Liver (tissue), 9 donors: ENCODE measurements around the gene CTBP1. TPM values are rescaled to one million over a fixed set of nuclear protein-coding genes. Genes with fewer than 3 reads are reported as not detected.

ENCODE experiments used
- DNase-seq: peaks from one replicate; pipeline ENCODE4 v3.0.0-alpha.2; 2017; ENCODE audit warnings: low spot score
- H3K27ac ChIP-seq, 2 donors: one replicate each; pipeline ENCODE4 v1.7.0; 2013; ENCODE audit warnings: inconsistent platforms in 2 of 2, low read length in 2 of 2, control low read depth in 1 of 2, low read depth in 1 of 2, mild to moderate bottlenecking in 1 of 2
- H3K27me3 ChIP-seq, 4 donors: one replicate each; pipeline versions ENCODE4 v1.6.1 to v1.7.0; 2013; ENCODE audit warnings: low read length in 3 of 4, inconsistent platforms in 1 of 4, mild to moderate bottlenecking in 1 of 4, moderate library complexity in 1 of 4; ENCODE audit not compliant: control insufficient read depth in 4 of 4, insufficient read depth in 4 of 4
- H3K36me3 ChIP-seq, 4 donors: one replicate each; pipeline versions ENCODE4 v1.6.1 to v1.7.0; 2013; ENCODE audit warnings: low read length in 3 of 4, mild to moderate bottlenecking in 3 of 4, low read depth in 1 of 4, moderate library complexity in 1 of 4; ENCODE audit not compliant: control insufficient read depth in 4 of 4, insufficient read depth in 3 of 4
- H3K4me1 ChIP-seq, 4 donors: one replicate each; pipeline versions ENCODE4 v1.6.1 to v1.7.0; 2013; ENCODE audit warnings: low read length in 3 of 4, mild to moderate bottlenecking in 3 of 4, moderate library complexity in 1 of 4; ENCODE audit not compliant: control insufficient read depth in 4 of 4, insufficient read depth in 4 of 4
- H3K4me3 ChIP-seq, 3 donors: one replicate each; pipeline versions ENCODE4 v1.6.1 to v1.7.0; 2013; ENCODE audit warnings: low read length in 3 of 3, control low read depth in 1 of 3, low read depth in 1 of 3, mild to moderate bottlenecking in 1 of 3
- H3K9ac ChIP-seq, 2 donors: one replicate each; pipeline ENCODE4 v1.7.0; 2013; ENCODE audit warnings: low read length in 2 of 2, mild to moderate bottlenecking in 2 of 2, moderate library complexity in 2 of 2, control low read depth in 1 of 2, low read depth in 1 of 2
- H3K9me3 ChIP-seq, 4 donors: one replicate each; pipeline versions ENCODE4 v1.6.1 to v1.7.0; 2013; ENCODE audit warnings: low read length in 3 of 4; ENCODE audit not compliant: control insufficient read depth in 4 of 4
- ATF3 ChIP-seq: IDR thresholded peaks from 2 replicates; pipeline ENCODE4 v1.6.1; 2016; ENCODE audit warnings: antibody characterized with exemption
- CTCF ChIP-seq: fragments of 150-350 bp; IDR thresholded peaks from 2 replicates; pipeline ENCODE4 v1.5.1; 2017; ENCODE audit warnings: improper control_type of control experiment, low read depth, low read length; ENCODE audit not compliant: missing input control
- EGR1 ChIP-seq, 2 donors: IDR thresholded peaks; 2 replicates each; pipeline ENCODE4 v1.6.1; 2016 to 2018; ENCODE audit warnings: antibody characterized with exemption in 2 of 2, low read depth in 2 of 2
- FOXA1 ChIP-seq: IDR thresholded peaks from 2 replicates; pipeline ENCODE4 v1.6.1; 2016; ENCODE audit warnings: antibody characterized with exemption
- FOXA2 ChIP-seq: IDR thresholded peaks from 2 replicates; pipeline ENCODE4 v1.6.1; 2016; ENCODE audit warnings: antibody characterized with exemption
- GABPA ChIP-seq, 2 donors: IDR thresholded peaks in 1 of 2; conservative IDR thresholded peaks in 1 of 2; 2 replicates each; pipeline ENCODE4 v1.6.1; 2016; ENCODE audit warnings: antibody characterized with exemption in 2 of 2, mild to moderate bottlenecking in 1 of 2, moderate library complexity in 1 of 2
- HNF4A ChIP-seq, 2 donors: conservative IDR thresholded peaks; 2 replicates each; pipeline ENCODE4 v1.6.1; 2016; ENCODE audit warnings: antibody characterized with exemption in 2 of 2, mild to moderate bottlenecking in 2 of 2
- HNF4G ChIP-seq: IDR thresholded peaks from 2 replicates; pipeline ENCODE4 v1.6.1; 2016; ENCODE audit warnings: antibody characterized with exemption
- JUND ChIP-seq, 2 donors: IDR thresholded peaks; 2 replicates each; pipeline ENCODE4 v1.6.1; 2016; ENCODE audit warnings: antibody characterized with exemption in 2 of 2
- MAX ChIP-seq: IDR thresholded peaks from 2 replicates; pipeline ENCODE4 v1.6.1; 2016; ENCODE audit warnings: antibody characterized with exemption
- NR2F2 ChIP-seq: IDR thresholded peaks from 2 replicates; pipeline ENCODE4 v1.6.1; 2016; ENCODE audit warnings: antibody characterized with exemption
- RAD21 ChIP-seq, 2 donors: IDR thresholded peaks; 2 replicates each; pipeline ENCODE4 v1.6.1; 2016; ENCODE audit warnings: antibody characterized with exemption in 2 of 2, mild to moderate bottlenecking in 2 of 2
- RXRA ChIP-seq, 2 donors: IDR thresholded peaks; 2 replicates each; pipeline ENCODE4 v1.6.1; 2017 to 2018; ENCODE audit warnings: antibody characterized with exemption in 2 of 2, mild to moderate bottlenecking in 1 of 2
- SP1 ChIP-seq: IDR thresholded peaks from 2 replicates; pipeline ENCODE4 v1.6.1; 2018; ENCODE audit warnings: antibody characterized with exemption, mild to moderate bottlenecking
- TAF1 ChIP-seq: conservative IDR thresholded peaks from 2 replicates; pipeline ENCODE4 v1.6.1; 2016; ENCODE audit warnings: antibody characterized with exemption, mild to moderate bottlenecking
- YY1 ChIP-seq: IDR thresholded peaks from 2 replicates; pipeline ENCODE4 v1.6.1; 2016; ENCODE audit warnings: antibody characterized with exemption, mild to moderate bottlenecking
- WGBS: extraction: QIAGEN DNeasy Blood & Tissue Kit; methylation state at CpG from one replicate; pipeline ENCODE4 v1.1.7; 2013; 5-methylcytosine and 5-hydroxymethylcytosine counted together
- polyA plus RNA-seq, 2 donors: library from polyadenylated mRNA; stranded (reverse) in 1 of 2; unstranded in 1 of 2; fragments of 200-250 nt in 1 of 2; fragments of >200 nt in 1 of 2; fragmentation: Nextera tagmentation in 1 of 2; extraction: Ambion mirVana in 1 of 2; gene quantifications; one replicate each; pipeline versions ENCODE4 v1.2.1 to v1.2.3, GENCODE V29; 2013 to 2015
- total RNA-seq, 2 donors: library from RNA; depleted of rRNA; stranded (reverse); fragments of >200 nt; gene quantifications; one replicate each; pipeline ENCODE4 v1.2.3, GENCODE V29; 2014
- TF ChIP-seq, protein P1 (sequence below): IDR thresholded peaks from 2 replicates; pipeline ENCODE4 v1.6.1; 2016; ENCODE audit warnings: antibody characterized with exemption
- TF ChIP-seq, protein P2 (sequence below): IDR thresholded peaks from 2 replicates; pipeline ENCODE4 v1.6.1; 2016; ENCODE audit warnings: antibody characterized with exemption, mild to moderate bottlenecking
- donor health status: healthy.
- donor health status: healthy.
- donor health status: healthy.
- donor health status: healthy.
- donor health status: healthy.

The CTBP1 gene
- total and polyA plus RNA-seq, 4 donors, result 27.5 to 156 (median 79.5) TPM

DNA sequence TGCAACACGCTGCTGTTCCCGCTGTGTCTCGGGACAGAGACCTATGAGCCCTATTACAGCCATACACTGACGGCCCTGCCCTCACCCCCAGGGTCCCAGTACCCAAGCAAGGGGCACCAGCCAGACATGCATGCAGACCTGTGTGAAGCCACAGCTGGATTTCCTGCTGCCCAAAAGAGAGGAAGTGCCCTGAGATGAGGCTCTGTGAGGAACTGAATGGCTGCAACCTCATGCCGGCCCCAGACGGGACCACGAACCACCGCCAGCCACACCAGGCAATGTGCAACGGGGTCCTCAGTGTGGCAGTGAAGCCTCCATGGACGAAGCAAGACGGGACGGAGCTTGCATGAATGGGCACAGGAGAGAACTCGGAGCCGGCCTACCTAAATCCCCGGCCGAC lies 21.1 kb downstream of the CTBP1 start:
- Histone ChIP-seq H3K27me3 (no peaks in the 10 kb centered on the region), H3K9ac (no peak overlapping the region), H3K9me3 (no peaks in the 10 kb centered on the region), H3K36me3 (peaks cover 24 to 62% (median 31%) of the 10 kb centered on the region in 4 donors), H3K4me3 (no peak overlapping the region), H3K27ac (no peak overlapping the region), H3K4me1 (peaks cover 0 to 3% (median 0%) of the 10 kb centered on the region in 4 donors)
- TF ChIP-seq, protein P1, sequence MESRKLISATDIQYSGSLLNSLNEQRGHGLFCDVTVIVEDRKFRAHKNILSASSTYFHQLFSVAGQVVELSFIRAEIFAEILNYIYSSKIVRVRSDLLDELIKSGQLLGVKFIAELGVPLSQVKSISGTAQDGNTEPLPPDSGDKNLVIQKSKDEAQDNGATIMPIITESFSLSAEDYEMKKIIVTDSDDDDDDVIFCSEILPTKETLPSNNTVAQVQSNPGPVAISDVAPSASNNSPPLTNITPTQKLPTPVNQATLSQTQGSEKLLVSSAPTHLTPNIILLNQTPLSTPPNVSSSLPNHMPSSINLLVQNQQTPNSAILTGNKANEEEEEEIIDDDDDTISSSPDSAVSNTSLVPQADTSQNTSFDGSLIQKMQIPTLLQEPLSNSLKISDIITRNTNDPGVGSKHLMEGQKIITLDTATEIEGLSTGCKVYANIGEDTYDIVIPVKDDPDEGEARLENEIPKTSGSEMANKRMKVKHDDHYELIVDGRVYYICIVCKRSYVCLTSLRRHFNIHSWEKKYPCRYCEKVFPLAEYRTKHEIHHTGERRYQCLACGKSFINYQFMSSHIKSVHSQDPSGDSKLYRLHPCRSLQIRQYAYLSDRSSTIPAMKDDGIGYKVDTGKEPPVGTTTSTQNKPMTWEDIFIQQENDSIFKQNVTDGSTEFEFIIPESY, result no peak
- no peak for TF ChIP-seq FOXA2
- TF ChIP-seq EGR1 (IDR thresholded peaks at IDR 0.05; ENCODE audit: low read depth in 2 of 2), result no peak
- TF ChIP-seq NR2F2, result no peak
- no peak for TF ChIP-seq YY1
- no peak for TF ChIP-seq CTCF
- no peak for TF ChIP-seq ATF3
- no peak for TF ChIP-seq RXRA (IDR thresholded peaks at IDR 0.05)
- TF ChIP-seq HNF4A (conservative IDR thresholded peaks at IDR 0.05), result no peak
- TF ChIP-seq JUND (IDR thresholded peaks at IDR 0.05), result no peak
- TF ChIP-seq SP1, result no peak
- no peak for TF ChIP-seq GABPA (IDR thresholded peaks at IDR 0.05 in 1 of 2, conservative IDR thresholded peaks at IDR 0.05 in 1 of 2)
- TF ChIP-seq TAF1, result no peak
- TF ChIP-seq HNF4G, result no peak
- TF ChIP-seq MAX, result no peak
- TF ChIP-seq, protein P2, sequence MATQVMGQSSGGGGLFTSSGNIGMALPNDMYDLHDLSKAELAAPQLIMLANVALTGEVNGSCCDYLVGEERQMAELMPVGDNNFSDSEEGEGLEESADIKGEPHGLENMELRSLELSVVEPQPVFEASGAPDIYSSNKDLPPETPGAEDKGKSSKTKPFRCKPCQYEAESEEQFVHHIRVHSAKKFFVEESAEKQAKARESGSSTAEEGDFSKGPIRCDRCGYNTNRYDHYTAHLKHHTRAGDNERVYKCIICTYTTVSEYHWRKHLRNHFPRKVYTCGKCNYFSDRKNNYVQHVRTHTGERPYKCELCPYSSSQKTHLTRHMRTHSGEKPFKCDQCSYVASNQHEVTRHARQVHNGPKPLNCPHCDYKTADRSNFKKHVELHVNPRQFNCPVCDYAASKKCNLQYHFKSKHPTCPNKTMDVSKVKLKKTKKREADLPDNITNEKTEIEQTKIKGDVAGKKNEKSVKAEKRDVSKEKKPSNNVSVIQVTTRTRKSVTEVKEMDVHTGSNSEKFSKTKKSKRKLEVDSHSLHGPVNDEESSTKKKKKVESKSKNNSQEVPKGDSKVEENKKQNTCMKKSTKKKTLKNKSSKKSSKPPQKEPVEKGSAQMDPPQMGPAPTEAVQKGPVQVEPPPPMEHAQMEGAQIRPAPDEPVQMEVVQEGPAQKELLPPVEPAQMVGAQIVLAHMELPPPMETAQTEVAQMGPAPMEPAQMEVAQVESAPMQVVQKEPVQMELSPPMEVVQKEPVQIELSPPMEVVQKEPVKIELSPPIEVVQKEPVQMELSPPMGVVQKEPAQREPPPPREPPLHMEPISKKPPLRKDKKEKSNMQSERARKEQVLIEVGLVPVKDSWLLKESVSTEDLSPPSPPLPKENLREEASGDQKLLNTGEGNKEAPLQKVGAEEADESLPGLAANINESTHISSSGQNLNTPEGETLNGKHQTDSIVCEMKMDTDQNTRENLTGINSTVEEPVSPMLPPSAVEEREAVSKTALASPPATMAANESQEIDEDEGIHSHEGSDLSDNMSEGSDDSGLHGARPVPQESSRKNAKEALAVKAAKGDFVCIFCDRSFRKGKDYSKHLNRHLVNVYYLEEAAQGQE, result no peak
- TF ChIP-seq FOXA1, result no peak
- TF ChIP-seq RAD21 (IDR thresholded peaks at IDR 0.05), result no peak
- WGBS, result 89% methylated on average over 16 of the region's 16 CpGs
- DNase-seq, result no peak

- DNase-seq, result no peak
- no peak overlapping the region for H3K9ac ChIP-seq
- peaks cover 27 to 70% (median 31%) of the 10 kb centered on the region in 4 donors for H3K36me3 ChIP-seq
- H3K9me3 ChIP-seq, result no peaks in the 10 kb centered on the region
- 91% methylated on average over 16 of the region's 16 CpGs for WGBS
- no peak overlapping the region for H3K27ac ChIP-seq
- H3K4me1 ChIP-seq, result no peaks in the 10 kb centered on the region
- no peak overlapping the region for H3K4me3 ChIP-seq
- no peaks in the 10 kb centered on the region for H3K27me3 ChIP-seq
- TF ChIP-seq NR2F2 (no peak), ATF3 (no peak), HNF4A (conservative IDR thresholded peaks at IDR 0.05) (no peak), JUND (IDR thresholded peaks at IDR 0.05) (no peak), FOXA2 (no peak), CTCF (no peak), SP1 (no peak), TAF1 (no peak)
- TF ChIP-seq, protein P2, result no peak
Observed at GRCh38 chr4:1226598-1226997, 22.3 kb downstream of the CTBP1 start.
